Erythroblast (primary cell): ENCODE data around the gene PMP22.

ENCODE experiments used
- GATA1 ChIP-seq: IDR thresholded peaks from 2 replicates; pipeline ENCODE4 v1.6.1; 2011; ENCODE audit warnings: low read depth, mild to moderate bottlenecking, control low read depth, low read length, moderate library complexity
- POLR2A ChIP-seq: IDR thresholded peaks from 2 replicates; pipeline ENCODE4 v1.6.1; 2011; ENCODE audit warnings: mild to moderate bottlenecking, low read length

GRCh38 chr17:15210247-15210646, 54.9 kb downstream of the PMP22 start:
- TF ChIP-seq POLR2A, result no peak
- TF ChIP-seq GATA1, result no peak
